Karpas-422 (cell line): Measurements from ENCODE around the gene CLMN. TPM values are rescaled to one million over a fixed set of nuclear protein-coding genes. Genes with fewer than 3 reads are reported as not detected.
"Not testable (repeated sequence)": the region's sequence is repeated elsewhere in the genome, so short reads cannot be mapped to it uniquely, and the experiment has no call there.

ENCODE experiments used
- DNase-seq: peaks from one replicate; pipeline ENCODE4 v3.0.0-alpha.2; 2015
- H2AFZ ChIP-seq: fragments of 200-600 bp; sonication (generic); 2 replicates; pipeline ENCODE4 v1.6.1; 2014; ENCODE audit warnings: antibody characterized with exemption, low read length, mixed read lengths
- H3K27ac ChIP-seq: fragments of 200-600 bp; sonication (generic); 2 replicates; pipeline ENCODE4 v1.5.1; 2014; ENCODE audit warnings: mild to moderate bottlenecking, low read length, moderate library complexity
- H3K27me3 ChIP-seq: fragments of 200-600 bp; sonication (generic); 2 replicates; pipeline ENCODE4 v1.6.1; 2014; ENCODE audit warnings: low read length, mixed read lengths
- H3K36me3 ChIP-seq: fragments of 200-600 bp; sonication (generic); 2 replicates; pipeline ENCODE4 v1.6.1; 2014; ENCODE audit warnings: low read length, mixed read lengths; ENCODE audit not compliant: insufficient read depth
- H3K4me1 ChIP-seq: fragments of 200-600 bp; sonication (generic); 2 replicates; pipeline ENCODE4 v1.6.1; 2014; ENCODE audit warnings: mild to moderate bottlenecking, low read length, mixed read lengths
- H3K4me2 ChIP-seq: fragments of 200-600 bp; sonication (generic); 2 replicates; pipeline ENCODE4 v1.6.1; 2014; ENCODE audit warnings: low read length, low read depth, mild to moderate bottlenecking; ENCODE audit not compliant: poor library complexity, severe bottlenecking
- H3K4me3 ChIP-seq: fragments of 200-600 bp; sonication (generic); 2 replicates; pipeline ENCODE4 v1.5.1; 2014; ENCODE audit warnings: mild to moderate bottlenecking, antibody characterized with exemption, low read length, mixed read lengths
- H3K79me2 ChIP-seq: fragments of 200-600 bp; sonication (generic); 2 replicates; pipeline ENCODE4 v1.6.1; 2014; ENCODE audit warnings: mild to moderate bottlenecking, low read length, mixed read lengths
- H3K9ac ChIP-seq: fragments of 200-600 bp; sonication (generic); 2 replicates; pipeline ENCODE4 v1.6.0; 2014; ENCODE audit warnings: low read length
- H3K9me2 ChIP-seq: fragments of 200-600 bp; sonication (generic), shearing (Covaris generic); replicated peaks from 2 replicates; pipeline ENCODE4 v1.6.0; 2014; ENCODE audit warnings: mild to moderate bottlenecking, low read length, moderate library complexity; ENCODE audit not compliant: insufficient read depth
- H3K9me3 ChIP-seq: fragments of 300-700, 200-600 bp; sonication (generic); 2 replicates; pipeline ENCODE4 v1.6.1; 2014; ENCODE audit warnings: low read length, mixed read lengths
- H4K20me1 ChIP-seq: fragments of 200-600 bp; sonication (generic); 2 replicates; pipeline ENCODE4 v1.6.1; 2014; ENCODE audit warnings: mild to moderate bottlenecking, antibody characterized with exemption, low read length, low read depth; ENCODE audit not compliant: insufficient read depth
- total RNA-seq: library from RNA; depleted of rRNA; stranded (reverse); fragments of >200 nt; shearing (Covaris generic); gene quantifications from 2 replicates; pipeline ENCODE4 v1.2.3, GENCODE V29; 2014; ENCODE audit warnings: low replicate concordance

The CLMN gene
- total RNA-seq, 1 experiment from 2014 or later = 56.1 TPM

DNA sequence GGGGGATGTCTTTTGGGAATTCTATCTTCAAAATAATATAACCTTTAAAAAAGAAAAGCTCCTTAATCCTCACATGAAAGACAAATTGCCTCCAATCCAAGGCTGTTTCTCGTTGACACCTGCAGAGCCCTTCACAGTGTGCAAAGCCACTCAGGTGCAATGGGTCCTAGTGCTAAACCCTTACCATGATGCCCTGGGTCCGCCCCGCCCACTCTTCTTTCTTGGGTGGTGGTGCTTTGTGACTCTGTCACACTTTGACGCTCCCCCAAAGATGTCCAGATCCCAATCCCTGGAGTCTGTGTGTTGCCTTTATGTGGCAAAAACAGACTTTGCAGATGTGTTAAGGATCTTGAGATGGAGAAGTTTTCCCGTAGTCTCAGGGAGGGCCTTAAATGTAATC, 29.7 kb downstream of the CLMN start:
- no peaks in the 10 kb centered on the region for H3K27me3 ChIP-seq
- H4K20me1 ChIP-seq = no peaks in the 10 kb centered on the region
- peak; percentile 69 for DNase-seq

DNA sequence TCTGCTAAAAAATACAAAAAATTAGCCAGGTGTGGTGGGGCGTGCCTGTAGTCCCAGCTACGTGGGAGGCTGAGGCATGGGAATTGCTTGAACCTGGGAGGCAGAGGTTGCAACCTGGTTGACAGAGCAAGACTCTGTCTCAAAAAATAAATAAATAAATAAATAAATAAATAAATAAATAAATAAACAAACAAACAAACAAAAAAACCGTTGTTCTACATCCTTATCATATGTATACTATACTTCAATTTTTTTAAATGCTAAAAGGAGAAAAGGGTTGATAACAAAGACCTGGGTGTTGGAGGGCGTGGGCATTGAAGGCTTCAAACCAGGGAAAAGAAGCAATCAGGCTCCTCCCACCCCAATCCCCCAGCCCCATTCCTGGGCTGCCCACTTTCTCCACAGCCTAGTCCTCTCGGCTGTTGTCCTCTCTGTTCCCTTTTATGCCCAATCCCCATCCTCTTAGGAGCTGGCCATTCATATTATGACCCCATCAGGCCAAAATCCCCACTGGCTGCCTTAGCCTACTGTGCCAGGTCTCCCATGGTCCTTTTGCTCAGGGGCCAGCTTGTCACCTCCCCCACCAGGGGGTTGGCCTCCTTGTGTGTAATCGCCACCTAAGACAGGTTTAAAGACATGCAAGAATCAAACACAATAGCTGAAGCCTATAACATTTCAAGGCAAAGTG, 30.2 kb downstream of the CLMN start:
- H3K4me1 ChIP-seq = peaks cover 91% of the 10 kb centered on the region
- H3K4me2 ChIP-seq = peak overlapping the region; percentile 61
- peak overlapping the region; percentile 93 for H3K27ac ChIP-seq
- H3K9me2 ChIP-seq = no peaks in the 10 kb centered on the region
- peaks cover 54% of the 10 kb centered on the region for H3K79me2 ChIP-seq
- no peak overlapping the region for H3K4me3 ChIP-seq
- no peak for DNase-seq
- peak overlapping the region; percentile 53 for H3K9ac ChIP-seq
- H3K36me3 ChIP-seq = peaks cover 23% of the 10 kb centered on the region
- no peak overlapping the region for H2AFZ ChIP-seq
- no peaks in the 10 kb centered on the region for H4K20me1 ChIP-seq
- no peaks in the 10 kb centered on the region for H3K27me3 ChIP-seq
- peaks cover 9% of the 10 kb centered on the region; the same call in 1 of the 2 replicates for H3K9me3 ChIP-seq

More for the DNA sequence above, 29.7 kb downstream of the CLMN start:
- H3K4me2 ChIP-seq = peak overlapping the region; percentile 61
- H3K27ac ChIP-seq = peak overlapping the region; percentile 93
- peaks cover 9% of the 10 kb centered on the region; the same call in 1 of the 2 replicates for H3K9me3 ChIP-seq
- H3K4me3 ChIP-seq = peak overlapping the region; percentile 32; the same call in 1 of the 2 replicates
- H3K4me1 ChIP-seq = peaks cover 91% of the 10 kb centered on the region
- peaks cover 58% of the 10 kb centered on the region for H3K79me2 ChIP-seq
- H3K9ac ChIP-seq = peak overlapping the region; percentile 53
- H3K36me3 ChIP-seq = peaks cover 25% of the 10 kb centered on the region
- H2AFZ ChIP-seq = no peak overlapping the region
- H3K9me2 ChIP-seq = no peaks in the 10 kb centered on the region

DNA sequence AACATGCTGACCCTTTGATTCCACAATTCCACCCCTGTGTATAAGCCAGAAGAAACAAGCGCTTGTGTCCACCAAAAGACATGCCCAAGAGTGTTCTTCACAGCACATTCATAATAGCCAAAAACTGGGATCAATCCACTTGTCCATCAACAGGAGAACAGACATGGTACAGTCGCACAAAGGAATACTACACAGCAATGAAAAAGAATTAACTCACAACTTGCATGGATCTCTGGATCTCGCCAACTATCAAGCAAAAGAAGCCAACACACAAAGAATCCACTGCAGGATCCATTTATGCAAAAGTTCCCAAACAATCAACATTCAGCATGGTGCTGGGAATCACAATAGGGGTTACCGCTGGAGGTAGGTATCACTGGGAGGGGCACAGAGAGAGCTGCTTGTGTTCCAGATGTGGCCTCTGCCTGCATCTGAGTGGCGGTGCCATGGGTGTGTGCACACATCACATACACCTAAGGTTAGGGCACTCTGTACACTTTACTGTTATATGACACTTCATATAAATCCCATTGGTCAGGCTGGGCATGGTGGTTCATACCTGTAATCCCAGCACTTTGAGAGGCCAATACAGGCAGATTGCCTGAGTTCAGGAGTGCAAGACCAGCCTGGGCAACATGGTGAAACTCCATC, 30.9 kb downstream of the CLMN start:
- no peak overlapping the region for H2AFZ ChIP-seq
- H3K4me2 ChIP-seq = no peak overlapping the region

DNA sequence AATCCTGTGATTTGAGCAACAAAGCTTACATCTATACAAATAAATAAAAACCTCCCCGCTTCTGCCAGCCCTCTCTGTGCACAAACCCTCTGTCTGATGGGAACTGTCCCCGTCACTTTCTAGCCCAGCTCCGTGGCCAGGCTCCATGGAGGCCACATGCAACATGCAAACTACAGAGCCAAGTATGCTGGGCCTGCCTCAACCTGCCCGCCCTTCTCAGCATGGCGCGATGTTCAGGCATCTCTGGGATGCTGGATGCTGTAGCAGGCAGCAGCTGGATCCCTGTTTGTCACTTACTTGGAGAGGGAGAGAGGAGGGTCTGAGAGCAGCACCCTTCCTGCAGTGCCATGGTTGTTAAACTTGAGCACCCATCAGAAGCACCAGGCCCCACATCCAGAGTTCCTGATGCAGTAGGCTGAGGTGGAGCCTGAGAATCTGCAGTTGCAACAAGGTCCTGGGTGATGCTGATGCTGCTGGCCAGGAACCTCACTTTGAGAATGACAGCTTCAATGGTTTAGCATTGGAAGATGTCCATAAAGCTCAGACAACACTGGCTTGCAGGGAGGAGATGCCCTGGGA, 32.4 kb downstream of the CLMN start:
- H2AFZ ChIP-seq = no peak overlapping the region
- no peaks in the 10 kb centered on the region for H3K27me3 ChIP-seq
- H3K79me2 ChIP-seq = peaks cover 40% of the 10 kb centered on the region
- H3K9me3 ChIP-seq = peaks cover 9% of the 10 kb centered on the region; the same call in 1 of the 2 replicates
- H3K9ac ChIP-seq = peak overlapping the region; percentile 59
- peak; percentile 62 for DNase-seq
- peaks cover 91% of the 10 kb centered on the region for H3K4me1 ChIP-seq
- no peaks in the 10 kb centered on the region for H4K20me1 ChIP-seq
- H3K4me3 ChIP-seq = peak overlapping the region; percentile 3; the same call in 1 of the 2 replicates
- peak overlapping the region; percentile 93 for H3K27ac ChIP-seq
- H3K4me2 ChIP-seq = peak overlapping the region; percentile 49
- H3K9me2 ChIP-seq = no peaks in the 10 kb centered on the region
- H3K36me3 ChIP-seq = peaks cover 23% of the 10 kb centered on the region

More for the DNA sequence above, 30.9 kb downstream of the CLMN start:
- H3K4me3 ChIP-seq = no peak overlapping the region
- H3K9ac ChIP-seq = peak overlapping the region; percentile 59; the same call in 1 of the 2 replicates
- peaks cover 47% of the 10 kb centered on the region for H3K79me2 ChIP-seq
- H3K27ac ChIP-seq = peak overlapping the region; percentile 93
- DNase-seq = no peak
- H3K36me3 ChIP-seq = peaks cover 23% of the 10 kb centered on the region
- H3K27me3 ChIP-seq = no peaks in the 10 kb centered on the region
- H3K9me3 ChIP-seq = peaks cover 9% of the 10 kb centered on the region; the same call in 1 of the 2 replicates
- H3K4me1 ChIP-seq = peaks cover 91% of the 10 kb centered on the region
- H3K9me2 ChIP-seq = no peaks in the 10 kb centered on the region
- H4K20me1 ChIP-seq = no peaks in the 10 kb centered on the region

DNA sequence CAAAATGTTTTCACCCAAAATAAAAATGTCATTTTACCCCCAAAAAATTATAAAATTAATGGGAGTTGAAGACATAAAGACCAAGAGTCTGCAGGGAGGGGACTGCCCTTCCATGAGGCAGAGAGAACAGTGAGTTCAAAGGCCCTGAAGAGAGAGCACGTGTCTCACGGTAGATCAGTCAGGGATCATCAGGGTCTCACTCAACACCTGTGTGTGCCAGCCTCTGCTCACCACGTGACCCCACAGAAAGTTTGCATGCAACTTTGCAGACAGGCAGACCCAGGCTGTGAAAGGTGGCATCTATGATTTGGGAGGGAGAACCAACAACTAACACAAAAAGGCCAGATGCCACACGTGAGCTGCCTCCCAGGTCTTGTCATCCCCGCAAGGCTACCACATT, 33.1 kb downstream of the CLMN start:
- Histone ChIP-seq H3K4me1 (peaks cover 92% of the 10 kb centered on the region), H3K79me2 (peaks cover 40% of the 10 kb centered on the region), H3K27ac (peak overlapping the region; percentile 93), H3K4me2 (peak overlapping the region; percentile 49), H3K4me3 (peak overlapping the region; percentile 3; the same call in 1 of the 2 replicates), H3K9me3 (peaks cover 9% of the 10 kb centered on the region; the same call in 1 of the 2 replicates), H3K9me2 (no peaks in the 10 kb centered on the region), H3K9ac (peak overlapping the region; percentile 59), H3K27me3 (no peaks in the 10 kb centered on the region), H2AFZ (no peak overlapping the region), H4K20me1 (no peaks in the 10 kb centered on the region), H3K36me3 (peaks cover 23% of the 10 kb centered on the region)
- peak; percentile 92 for DNase-seq

DNA sequence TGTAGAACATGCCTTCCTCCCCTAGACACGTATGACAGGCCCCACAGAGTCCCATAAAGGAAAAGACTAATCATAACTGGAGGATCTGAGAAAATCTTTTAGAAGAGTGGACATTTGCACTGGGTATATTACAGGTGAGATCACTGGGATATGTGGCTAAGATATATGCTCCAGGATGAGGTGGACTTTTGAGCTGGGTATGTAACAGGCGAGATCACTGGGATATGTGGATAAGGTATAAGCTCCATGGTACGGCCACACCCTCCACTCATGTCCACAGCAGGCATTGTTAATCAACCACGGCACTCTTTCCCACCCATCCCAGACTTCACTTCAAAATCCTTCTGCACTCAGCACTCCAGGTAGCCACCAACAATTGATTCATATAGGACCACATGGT, 34.1 kb downstream of the CLMN start:
- Histone ChIP-seq H3K4me1 (peaks cover 92% of the 10 kb centered on the region), H3K27ac (peak overlapping the region; percentile 93), H4K20me1 (no peaks in the 10 kb centered on the region), H2AFZ (no peak overlapping the region), H3K27me3 (no peaks in the 10 kb centered on the region), H3K9me2 (no peaks in the 10 kb centered on the region), H3K9me3 (peaks cover 9% of the 10 kb centered on the region; the same call in 1 of the 2 replicates), H3K9ac (no peak overlapping the region), H3K79me2 (peaks cover 40% of the 10 kb centered on the region), H3K4me3 (no peak overlapping the region), H3K36me3 (peaks cover 23% of the 10 kb centered on the region), H3K4me2 (no peak overlapping the region)
- no peak for DNase-seq

DNA sequence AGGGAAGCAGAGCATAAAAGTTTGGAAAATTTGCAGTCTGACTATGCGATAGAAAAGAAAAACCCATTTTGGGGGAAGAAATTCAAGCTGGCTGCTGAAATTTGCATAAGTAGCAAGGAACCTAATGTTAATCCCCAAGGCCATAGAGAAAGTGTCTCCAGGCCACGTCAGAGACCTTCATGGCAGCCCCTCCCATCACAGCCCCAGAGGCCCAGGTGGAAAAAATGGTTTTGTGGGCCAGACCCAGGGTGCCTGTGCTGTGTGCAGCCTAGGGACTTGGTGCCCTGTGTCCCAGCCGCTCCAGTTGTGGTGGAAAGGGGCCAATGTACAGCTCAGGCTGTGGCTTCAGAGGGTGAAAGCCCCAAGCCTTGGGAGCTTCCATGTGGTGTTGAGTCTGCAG, 35.9 kb downstream of the CLMN start:
- not testable (repeated sequence) for H3K9me2 ChIP-seq, H3K27me3 ChIP-seq, H3K9me3 ChIP-seq, H3K4me3 ChIP-seq, H4K20me1 ChIP-seq, H2AFZ ChIP-seq
- Histone ChIP-seq H3K27ac (peak overlapping the region; percentile 93), H3K4me1 (peaks cover 96% of the 10 kb centered on the region), H3K36me3 (peaks cover 20% of the 10 kb centered on the region), H3K9ac (peak overlapping the region; percentile 62), H3K79me2 (peaks cover 34% of the 10 kb centered on the region), H3K4me2 (peak overlapping the region; percentile 49)
- peak; percentile 84 for DNase-seq

DNA sequence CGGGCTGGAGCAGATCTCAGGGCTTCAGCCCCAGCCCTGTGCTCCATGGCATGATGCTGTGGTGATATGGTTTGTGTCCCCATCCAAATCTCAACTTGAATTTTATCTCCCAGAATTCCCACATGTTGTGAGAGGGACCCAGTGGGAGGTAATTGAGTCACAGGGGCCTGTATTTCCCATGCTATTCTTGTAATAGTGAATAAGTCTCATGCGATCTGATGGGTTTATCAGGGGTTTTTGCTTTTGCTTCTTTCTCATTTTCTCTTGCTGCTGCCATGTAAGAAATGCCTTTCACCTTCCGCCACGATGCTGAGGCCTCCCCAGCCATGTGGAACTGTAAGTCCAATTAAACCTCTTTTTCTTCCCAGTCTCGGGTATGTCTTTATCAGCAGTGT, 36.7 kb downstream of the CLMN start:
- not testable (repeated sequence) for H3K9me3 ChIP-seq, H3K27me3 ChIP-seq, H4K20me1 ChIP-seq, H3K9me2 ChIP-seq, H3K4me3 ChIP-seq, DNase-seq, H2AFZ ChIP-seq
- Histone ChIP-seq H3K4me1 (peaks cover 98% of the 10 kb centered on the region), H3K79me2 (peaks cover 33% of the 10 kb centered on the region), H3K36me3 (peaks cover 16% of the 10 kb centered on the region), H3K9ac (peak overlapping the region; percentile 62), H3K4me2 (peak overlapping the region; percentile 49), H3K27ac (peak overlapping the region; percentile 93)
